GM12878 (cell line): Measurements from ENCODE around the gene ZNF689. TPM values are rescaled to one million over a fixed set of nuclear protein-coding genes. Genes with fewer than 3 reads are reported as not detected.

ENCODE experiments used
- CEBPB ChIP-seq, 2 experiments: fragments of 150-350 bp in 1 of 2; IDR thresholded peaks; 2 replicates each; pipeline ENCODE4 v1.6.1; 2012 to 2014; ENCODE audit warnings: low read depth in 2 of 2, low read length in 2 of 2, borderline replicate concordance in 1 of 2, inconsistent platforms in 1 of 2
- E4F1 ChIP-seq: fragments of 450-650 bp; IDR thresholded peaks from 2 replicates; pipeline ENCODE4 v1.6.1; 2018; ENCODE audit warnings: borderline replicate concordance, mild to moderate bottlenecking; ENCODE audit not compliant: partially characterized antibody
- ETV6 ChIP-seq, 2 experiments: fragments of 450-650 bp in 1 of 2; IDR thresholded peaks in 1 of 2; conservative IDR thresholded peaks in 1 of 2; 2 replicates each; pipeline ENCODE4 v1.6.1; 2014; ENCODE audit warnings: antibody characterized with exemption in 1 of 2, borderline replicate concordance in 1 of 2, low read depth in 1 of 2, mild to moderate bottlenecking in 1 of 2, moderate library complexity in 1 of 2
- FOXM1 ChIP-seq: IDR thresholded peaks from 2 replicates; pipeline ENCODE4 v1.6.1; 2012; ENCODE audit warnings: low read depth, mild to moderate bottlenecking, inconsistent platforms, low read length, moderate library complexity
- JUND ChIP-seq: IDR thresholded peaks from 2 replicates; pipeline ENCODE4 v1.6.1; 2012; ENCODE audit warnings: low read depth, mild to moderate bottlenecking, low read length, improper control_type of control experiment, moderate library complexity
- MAX ChIP-seq: IDR thresholded peaks from 2 replicates; pipeline ENCODE4 v1.6.1; 2012; ENCODE audit warnings: low read depth, low read length, improper control_type of control experiment
- MYC ChIP-seq: IDR thresholded peaks from 2 replicates; pipeline ENCODE4 v1.6.1; 2011; ENCODE audit warnings: mild to moderate bottlenecking, low read length, moderate library complexity, inconsistent platforms; ENCODE audit not compliant: insufficient read depth, insufficient replicate concordance, insufficient read length, severe bottlenecking
- RCOR1 ChIP-seq: conservative IDR thresholded peaks from 2 replicates; pipeline ENCODE4 v1.6.1; 2012; ENCODE audit warnings: low read depth, low read length, improper control_type of control experiment
- RELA ChIP-seq: fragments of 450-650 bp; IDR thresholded peaks from 2 replicates; pipeline ENCODE4 v1.8.0; 2014; ENCODE audit warnings: borderline replicate concordance; ENCODE audit not compliant: partially characterized antibody
- STAT3 ChIP-seq: IDR thresholded peaks from 2 replicates; pipeline ENCODE4 v1.6.1; 2011; ENCODE audit warnings: low read depth, low read length, improper control_type of control experiment
- TCF7 ChIP-seq: IDR thresholded peaks from 2 replicates; pipeline ENCODE4 v1.6.1; 2014; ENCODE audit warnings: antibody characterized with exemption, borderline replicate concordance
- YBX1 ChIP-seq: fragments of 450-650 bp; IDR thresholded peaks from 2 replicates; pipeline ENCODE4 v1.6.1; 2016; ENCODE audit warnings: antibody characterized with exemption
- ZBTB40 ChIP-seq: fragments of 450-650 bp; IDR thresholded peaks from 2 replicates; pipeline ENCODE4 v1.6.1; 2016; ENCODE audit warnings: mild to moderate bottlenecking, moderate library complexity, borderline replicate concordance
- polyA plus RNA-seq, 11 experiments: library from polyadenylated mRNA; depleted of rRNA in 4 of 11; unstranded in 6 of 11; stranded (reverse) in 5 of 11; fragments of >200 nt; fragmentation: Nextera tagmentation in 4 of 11; fragmentation: Illumina TruSeq in 1 of 11; extraction: Ambion mirVana in 4 of 11; extraction: Trizol in 1 of 11; gene quantifications; 1 replicate in 1 of 11; 2 replicates in 10 of 11; pipeline versions ENCODE4 v1.2.1 to v1.2.3, GENCODE V29; 2011 to 2016; ENCODE audit warnings: inconsistent platforms in 2 of 11, missing spikeins in 2 of 11, low read depth in 1 of 11
- total RNA-seq, 4 experiments: library from RNA; depleted of rRNA in 3 of 4; stranded (reverse); fragments of >200 nt in 3 of 4; fragmentation: Illumina TruSeq in 1 of 4; extraction: Trizol in 1 of 4; gene quantifications; 2 replicates each; pipeline versions ENCODE4 v1.2.1 to v1.2.3, GENCODE V29; 2013 to 2021

The ZNF689 gene
- total and polyA plus RNA-seq, 10 of the 15 experiments (the other 5 are each of a cell fraction or from before 2014, with no cell fraction given), result 4.7 to 13.2 (median 8.5) TPM

GRCh38 chr16:30601966-30602365 lies 8.2 kb downstream of the ZNF689 start (continued):
- no peak for TF ChIP-seq ETV6 (conservative IDR thresholded peaks at IDR 0.05 in 1 of 2, IDR thresholded peaks at IDR 0.05 in 1 of 2; ENCODE audit: borderline replicate concordance in 1 of 2, low read depth in 1 of 2)
- no peak for TF ChIP-seq FOXM1
- TF ChIP-seq ZBTB40, result no peak
- no peak for TF ChIP-seq TCF7
- TF ChIP-seq CEBPB (IDR thresholded peaks at IDR 0.05; ENCODE audit: borderline replicate concordance in 1 of 2, low read depth in 2 of 2, low read length in 2 of 2), result no peak
- TF ChIP-seq MYC, result no peak
- TF ChIP-seq E4F1, result no peak
- TF ChIP-seq MAX, result no peak
- no peak for TF ChIP-seq RCOR1
- no peak for TF ChIP-seq RELA
- no peak for TF ChIP-seq STAT3
- no peak for TF ChIP-seq YBX1
- no peak for TF ChIP-seq JUND
- TF ChIP-seq, all 136 proteins: peak for 0
